Psoas muscle (tissue), 8 donors: Measurements from ENCODE around the gene SLC7A6. TPM values are rescaled to one million over a fixed set of nuclear protein-coding genes. Genes with fewer than 3 reads are reported as not detected.
"Not testable (repeated sequence)": the region's sequence is repeated elsewhere in the genome, so short reads cannot be mapped to it uniquely, and the experiment has no call there.

Experiments
- ATAC-seq, 4 donors: fragments of 200-7000 bp; cut with Tn5 transposase; one replicate each; pipeline ENCODE4 v1.9.1; 2020; ENCODE audit warnings: moderate library complexity in 3 of 4, mild to moderate bottlenecking in 2 of 4
- DNase-seq, 2 donors: peaks; one replicate each; pipeline ENCODE4 v3.0.0-alpha.2; 2020
- H3K27ac ChIP-seq: fragments of 200-600 bp; one replicate; pipeline ENCODE4 v1.8.0; 2022
- H3K27me3 ChIP-seq, 3 donors: fragments of 200-600 bp in 1 of 3; one replicate each; pipeline versions ENCODE4 v1.6.1 to v1.8.0; 2013 to 2022; ENCODE audit warnings: low read length in 2 of 3, mild to moderate bottlenecking in 2 of 3, moderate library complexity in 1 of 3; ENCODE audit not compliant: insufficient read depth in 3 of 3
- H3K36me3 ChIP-seq, 2 donors: fragments of 200-600 bp in 1 of 2; one replicate each; pipeline versions ENCODE4 v1.6.1 to v1.8.0; 2013 to 2022; ENCODE audit warnings: low read depth in 1 of 2, mild to moderate bottlenecking in 1 of 2, moderate library complexity in 1 of 2; ENCODE audit not compliant: insufficient read depth in 1 of 2
- H3K4me1 ChIP-seq: fragments of 200-600 bp; one replicate; pipeline ENCODE4 v1.8.0; 2022
- H3K4me3 ChIP-seq: fragments of 200-600 bp; one replicate; pipeline ENCODE4 v1.8.0; 2022; ENCODE audit warnings: mild to moderate bottlenecking
- H3K9me3 ChIP-seq: fragments of 200-600 bp; one replicate; pipeline ENCODE4 v1.8.0; 2022
- WGBS, 3 donors: extraction: QIAGEN DNeasy Blood & Tissue Kit; methylation state at CpG; one replicate each; pipeline versions ENCODE4 v1.1.6 to v1.1.7; 2013; 5-methylcytosine and 5-hydroxymethylcytosine counted together
- intact Hi-C, 2 donors: fragments of 100-400 bp; cut with DNase I; formaldehyde crosslinking; loops; one replicate each; pipeline versions ENCODE4 v1.11.0 to v1.14.2; 2022
- polyA plus RNA-seq, 3 donors: library from polyadenylated mRNA; stranded (reverse); fragments of 200-250 nt; gene quantifications; one replicate each; pipeline ENCODE4 v1.2.3, GENCODE V29; 2013
- total RNA-seq, 4 donors: library from RNA; stranded (reverse); fragmentation: NEBNext Ultra II Directional in 2 of 4; extraction: Animal tissue kit (Norgen Biotek cat#: 25700) in 2 of 4; gene quantifications; one replicate each; pipeline versions ENCODE4 v1.2.1 to v1.2.4, GENCODE V29; 2021 to 2023
- TF ChIP-seq, protein P1 (sequence below): fragments of 200-600 bp; IDR thresholded peaks from one replicate; pipeline ENCODE4 v1.8.0; 2022; ENCODE audit warnings: antibody characterized with exemption
- donor health status: healthy with polysubstance abuse.
- donor health status: DM: no; HTN: no; CAD: no; lungs with moderate emphysema.
- donor health status: Bipolar disorder and iron deficiency.
- donor health status: healthy.
- donor health status: DM: yes; HTN: yes; CAD: no.
- donor health status: DM: no; HTN: no; CAD: no.
- donor health status: DM: no; HTN: no; CAD: no.
- donor health status: DM: yes; HTN: yes; CAD: no.

SLC7A6 gene
- total and polyA plus RNA-seq, 7 donors: 9.2 to 217 (median 48.7) TPM

- no peak for DNase-seq
- Histone ChIP-seq H3K9me3 (no peaks in the 10 kb centered on the region), H3K27me3 (no peaks in the 10 kb centered on the region), H3K27ac (peak overlapping the region; percentile 91), H3K4me3 (peak overlapping the region; percentile 7), H3K4me1 (peaks cover 70% of the 10 kb centered on the region), H3K36me3 (peaks cover 4 to 91% of the 10 kb centered on the region in 2 donors)
- ATAC-seq: no peak
- TF ChIP-seq, protein P1, sequence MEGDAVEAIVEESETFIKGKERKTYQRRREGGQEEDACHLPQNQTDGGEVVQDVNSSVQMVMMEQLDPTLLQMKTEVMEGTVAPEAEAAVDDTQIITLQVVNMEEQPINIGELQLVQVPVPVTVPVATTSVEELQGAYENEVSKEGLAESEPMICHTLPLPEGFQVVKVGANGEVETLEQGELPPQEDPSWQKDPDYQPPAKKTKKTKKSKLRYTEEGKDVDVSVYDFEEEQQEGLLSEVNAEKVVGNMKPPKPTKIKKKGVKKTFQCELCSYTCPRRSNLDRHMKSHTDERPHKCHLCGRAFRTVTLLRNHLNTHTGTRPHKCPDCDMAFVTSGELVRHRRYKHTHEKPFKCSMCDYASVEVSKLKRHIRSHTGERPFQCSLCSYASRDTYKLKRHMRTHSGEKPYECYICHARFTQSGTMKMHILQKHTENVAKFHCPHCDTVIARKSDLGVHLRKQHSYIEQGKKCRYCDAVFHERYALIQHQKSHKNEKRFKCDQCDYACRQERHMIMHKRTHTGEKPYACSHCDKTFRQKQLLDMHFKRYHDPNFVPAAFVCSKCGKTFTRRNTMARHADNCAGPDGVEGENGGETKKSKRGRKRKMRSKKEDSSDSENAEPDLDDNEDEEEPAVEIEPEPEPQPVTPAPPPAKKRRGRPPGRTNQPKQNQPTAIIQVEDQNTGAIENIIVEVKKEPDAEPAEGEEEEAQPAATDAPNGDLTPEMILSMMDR: no peak
- WGBS, 3 donors: 80 to 89% (median 84%) methylated on average over 1 of the region's 1 CpG
- intact Hi-C loops: no loop called here
Observed at GRCh38 chr16:68288252-68288650, 23.9 kb downstream of the SLC7A6 start.

DNA sequence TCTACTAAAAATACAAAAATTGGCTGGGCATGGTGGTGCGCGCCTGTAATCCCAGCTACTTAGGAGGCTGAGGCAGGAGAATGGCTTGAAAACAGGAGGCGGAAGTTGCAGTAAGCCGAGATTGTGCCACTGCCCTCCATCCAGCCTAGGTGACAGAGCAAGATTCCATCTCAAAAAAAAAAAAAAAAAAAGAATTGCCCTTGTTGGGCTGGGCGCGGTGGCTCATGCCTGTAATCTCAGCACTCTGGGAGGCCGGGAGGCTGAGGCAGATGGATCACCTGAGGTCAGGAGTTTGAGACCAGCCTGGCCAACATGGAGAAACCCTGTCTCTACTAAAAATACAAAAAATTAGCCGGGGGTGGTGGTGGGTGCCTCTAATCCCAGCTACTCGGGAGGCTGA lies 24.5 kb downstream of the SLC7A6 start:
- H3K4me3 ChIP-seq, intact Hi-C loops, DNase-seq, H3K9me3 ChIP-seq, ATAC-seq, H3K27me3 ChIP-seq: not testable (repeated sequence)
- 87 to 91% (median 88%) methylated on average over 7 to 9 of the region's 9 CpGs for WGBS, 3 donors
- H3K36me3 ChIP-seq: peaks cover 4 to 91% of the 10 kb centered on the region in 2 donors
- peak overlapping the region; percentile 91 for H3K27ac ChIP-seq
- peaks cover 65% of the 10 kb centered on the region for H3K4me1 ChIP-seq

- WGBS, 3 donors: 93 to 96% (median 94%) methylated on average over 2 of the region's 2 CpGs
- Histone ChIP-seq H3K36me3 (peaks cover 4 to 92% of the 10 kb centered on the region in 2 donors), H3K9me3 (no peaks in the 10 kb centered on the region), H3K4me3 (no peak overlapping the region), H3K27ac (peak overlapping the region; percentile 91), H3K27me3 (no peaks in the 10 kb centered on the region), H3K4me1 (peaks cover 60% of the 10 kb centered on the region)
- DNase-seq (no peak), ATAC-seq (no peak)
- intact Hi-C loops: no loop called here
- TF ChIP-seq, protein P1: no peak
Observed at GRCh38 chr16:68289202-68289601, 24.9 kb downstream of the SLC7A6 start.

- Histone ChIP-seq H3K36me3 (peaks cover 4 to 97% of the 10 kb centered on the region in 2 donors), H3K27ac (peak overlapping the region; percentile 91), H3K4me1 (peaks cover 56% of the 10 kb centered on the region), H3K27me3 (no peaks in the 10 kb centered on the region), H3K9me3 (no peaks in the 10 kb centered on the region), H3K4me3 (no peak overlapping the region)
- TF ChIP-seq, protein P1: no peak
- no peak for ATAC-seq
- no peak for DNase-seq
- intact Hi-C loops: no loop called here
- WGBS, 3 donors: 54 to 69% (median 64%) methylated on average over 4 of the region's 4 CpGs
Observed at GRCh38 chr16:68289621-68290329, 25.4 kb downstream of the SLC7A6 start.

- WGBS, 3 donors: 62 to 65% (median 64%) methylated on average over 5 to 6 of the region's 6 CpGs
- intact Hi-C loops: no loop called here
- Histone ChIP-seq H3K27ac (peak overlapping the region; percentile 91), H3K9me3 (no peaks in the 10 kb centered on the region), H3K27me3 (no peaks in the 10 kb centered on the region), H3K4me3 (no peak overlapping the region), H3K4me1 (peaks cover 49% of the 10 kb centered on the region), H3K36me3 (peaks cover 4 to 97% of the 10 kb centered on the region in 2 donors)
- TF ChIP-seq, protein P1: no peak
- DNase-seq: no peak
- ATAC-seq: no peak
Observed at GRCh38 chr16:68290450-68290849, 26.1 kb downstream of the SLC7A6 start.
